GM10266 (cell line): ENCODE data around the gene MRPL58.

Source experiments
- DNase-seq: peaks from one replicate; pipeline ENCODE4 v3.0.0; 2012; ENCODE audit errors: extremely low spot score
- TF ChIP-seq, protein P1 (sequence below): IDR thresholded peaks from 2 replicates; pipeline ENCODE4 v1.5.1; 2012; ENCODE audit warnings: mild to moderate bottlenecking, low read depth; ENCODE audit not compliant: control insufficient read depth, insufficient read depth; ENCODE audit errors: missing control alignments

MRPL58 gene

DNA sequence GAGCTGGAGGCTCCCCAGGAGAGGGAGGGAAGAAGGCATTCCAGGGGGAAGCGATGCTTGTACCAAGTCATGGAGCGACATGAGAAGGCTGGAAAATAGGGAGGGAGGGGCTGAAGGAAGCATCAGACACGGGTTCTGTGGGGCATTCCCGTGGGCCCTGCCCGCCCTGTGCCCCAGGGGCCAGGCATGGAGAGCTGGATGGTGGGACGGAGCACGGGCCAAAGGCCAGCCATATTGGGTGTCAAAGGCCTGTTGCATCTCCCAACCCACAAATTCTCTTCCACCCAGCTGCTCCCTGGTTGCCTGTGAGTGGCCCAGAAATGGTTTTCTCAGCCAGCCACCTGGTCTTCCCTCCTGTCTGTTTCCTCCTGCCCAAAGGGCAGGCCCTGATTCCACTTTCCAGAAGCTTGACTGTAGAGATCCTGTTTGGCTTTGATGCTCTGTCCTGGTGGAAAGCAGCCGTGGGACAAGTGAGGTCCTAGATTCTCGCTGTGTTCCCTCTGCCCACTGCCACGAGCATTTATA is 21.8 kb upstream of the MRPL58 start:
- no peak for DNase-seq
- TF ChIP-seq, protein P1, sequence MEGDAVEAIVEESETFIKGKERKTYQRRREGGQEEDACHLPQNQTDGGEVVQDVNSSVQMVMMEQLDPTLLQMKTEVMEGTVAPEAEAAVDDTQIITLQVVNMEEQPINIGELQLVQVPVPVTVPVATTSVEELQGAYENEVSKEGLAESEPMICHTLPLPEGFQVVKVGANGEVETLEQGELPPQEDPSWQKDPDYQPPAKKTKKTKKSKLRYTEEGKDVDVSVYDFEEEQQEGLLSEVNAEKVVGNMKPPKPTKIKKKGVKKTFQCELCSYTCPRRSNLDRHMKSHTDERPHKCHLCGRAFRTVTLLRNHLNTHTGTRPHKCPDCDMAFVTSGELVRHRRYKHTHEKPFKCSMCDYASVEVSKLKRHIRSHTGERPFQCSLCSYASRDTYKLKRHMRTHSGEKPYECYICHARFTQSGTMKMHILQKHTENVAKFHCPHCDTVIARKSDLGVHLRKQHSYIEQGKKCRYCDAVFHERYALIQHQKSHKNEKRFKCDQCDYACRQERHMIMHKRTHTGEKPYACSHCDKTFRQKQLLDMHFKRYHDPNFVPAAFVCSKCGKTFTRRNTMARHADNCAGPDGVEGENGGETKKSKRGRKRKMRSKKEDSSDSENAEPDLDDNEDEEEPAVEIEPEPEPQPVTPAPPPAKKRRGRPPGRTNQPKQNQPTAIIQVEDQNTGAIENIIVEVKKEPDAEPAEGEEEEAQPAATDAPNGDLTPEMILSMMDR, result no peak

DNA sequence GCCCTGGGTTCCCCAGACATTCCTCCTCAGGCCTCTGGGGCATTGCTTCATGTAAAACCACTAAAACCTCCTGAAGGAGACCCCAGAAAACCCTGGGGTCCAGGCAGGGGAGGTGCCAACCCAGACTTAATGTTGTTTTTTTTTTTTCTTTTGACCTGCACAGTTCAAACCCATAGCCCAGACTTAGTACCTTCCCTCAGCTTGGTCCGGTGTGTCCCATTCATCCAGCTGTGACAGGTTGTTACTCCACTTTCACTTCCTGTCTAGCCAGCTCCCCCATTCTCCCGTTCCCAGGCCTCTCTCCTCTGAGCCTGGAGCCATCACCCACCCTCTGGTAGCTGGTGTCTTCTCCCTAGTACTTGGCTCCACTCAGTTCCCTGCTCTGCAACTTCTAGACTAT is 20.2 kb upstream of the MRPL58 start:
- TF ChIP-seq, protein P1, result no peak
- no peak for DNase-seq

DNA sequence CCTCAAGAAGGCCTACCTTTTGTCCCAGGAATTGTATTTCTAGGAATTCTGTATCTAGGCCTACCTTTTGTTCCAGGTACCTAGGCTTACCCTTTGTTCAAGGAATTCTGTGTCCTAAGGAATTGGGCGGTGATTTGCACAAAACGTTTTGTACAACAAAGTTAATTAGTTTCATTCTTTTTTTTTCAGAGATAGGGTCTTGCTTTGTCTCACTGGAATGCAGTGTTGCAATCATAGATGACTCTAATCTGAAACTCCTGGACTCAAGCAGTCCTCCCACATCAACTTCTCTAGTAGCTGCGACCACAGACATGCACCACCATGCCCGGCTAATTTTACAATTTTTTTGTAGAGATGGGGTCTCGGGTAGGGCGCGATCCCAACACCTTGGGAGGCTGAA is 18.0 kb upstream of the MRPL58 start:
- TF ChIP-seq, protein P1, result no peak
- DNase-seq, result no peak

DNA sequence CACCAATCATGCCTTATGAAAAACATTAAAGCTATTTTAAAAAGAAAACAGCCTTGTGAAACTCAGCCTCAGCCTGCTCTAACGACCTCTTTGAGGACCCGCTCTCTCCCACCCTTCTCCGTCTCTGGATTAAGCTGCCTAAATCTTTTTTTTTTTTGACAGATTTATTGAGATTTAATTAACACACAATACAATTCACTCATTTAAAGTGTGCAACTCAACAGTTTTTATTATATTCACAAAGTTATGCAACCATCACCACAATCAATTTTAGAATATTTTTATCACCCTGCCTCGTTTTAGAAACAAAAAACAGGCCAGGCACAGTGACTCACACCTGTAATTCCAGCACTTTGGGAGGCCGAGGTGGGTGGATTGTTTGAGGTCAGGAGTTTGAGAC is 16.6 kb upstream of the MRPL58 start:
- TF ChIP-seq, protein P1, result no peak
- DNase-seq, result no peak

DNA sequence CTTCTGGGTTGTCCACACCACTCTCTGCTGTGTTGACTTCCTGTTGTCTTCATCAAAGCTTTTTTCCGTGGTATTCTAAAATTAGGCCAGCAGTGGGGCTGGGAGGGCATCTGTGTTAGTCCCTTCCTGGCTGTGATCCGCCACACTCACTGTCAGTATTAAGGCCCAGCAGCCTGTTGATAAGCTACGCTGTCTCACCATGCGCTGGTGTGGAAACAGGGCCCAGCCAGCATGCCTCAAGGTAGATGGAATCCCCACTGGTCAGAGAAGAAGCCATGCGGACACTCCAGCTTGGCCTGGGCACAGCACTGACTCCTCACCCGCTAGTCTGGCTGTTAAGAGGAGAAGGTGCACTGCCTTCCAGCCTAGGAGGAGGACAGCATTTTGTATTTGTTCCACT is 13.7 kb upstream of the MRPL58 start:
- no peak for DNase-seq
- TF ChIP-seq, protein P1, result no peak

DNA sequence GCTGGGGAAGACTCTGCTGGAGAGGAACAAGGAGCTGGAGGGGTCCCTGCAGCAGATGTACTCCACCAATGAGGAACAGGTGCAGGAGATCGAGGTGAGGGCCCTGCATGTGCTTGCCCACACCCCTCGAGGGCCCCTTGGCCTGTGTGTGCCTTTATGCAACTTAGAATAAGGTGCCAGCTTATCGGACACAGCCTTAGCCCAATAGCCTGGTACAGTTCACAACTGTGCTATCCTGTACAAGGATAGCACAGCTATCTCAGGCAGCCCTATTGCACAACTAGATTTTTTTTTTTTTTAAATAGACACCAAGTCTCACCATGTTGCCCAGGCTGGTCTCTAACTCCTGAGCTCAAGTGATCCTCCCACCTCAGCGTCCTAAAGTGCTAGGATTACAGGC is 12.9 kb upstream of the MRPL58 start:
- TF ChIP-seq, protein P1, result no peak
- DNase-seq, result no peak

DNA sequence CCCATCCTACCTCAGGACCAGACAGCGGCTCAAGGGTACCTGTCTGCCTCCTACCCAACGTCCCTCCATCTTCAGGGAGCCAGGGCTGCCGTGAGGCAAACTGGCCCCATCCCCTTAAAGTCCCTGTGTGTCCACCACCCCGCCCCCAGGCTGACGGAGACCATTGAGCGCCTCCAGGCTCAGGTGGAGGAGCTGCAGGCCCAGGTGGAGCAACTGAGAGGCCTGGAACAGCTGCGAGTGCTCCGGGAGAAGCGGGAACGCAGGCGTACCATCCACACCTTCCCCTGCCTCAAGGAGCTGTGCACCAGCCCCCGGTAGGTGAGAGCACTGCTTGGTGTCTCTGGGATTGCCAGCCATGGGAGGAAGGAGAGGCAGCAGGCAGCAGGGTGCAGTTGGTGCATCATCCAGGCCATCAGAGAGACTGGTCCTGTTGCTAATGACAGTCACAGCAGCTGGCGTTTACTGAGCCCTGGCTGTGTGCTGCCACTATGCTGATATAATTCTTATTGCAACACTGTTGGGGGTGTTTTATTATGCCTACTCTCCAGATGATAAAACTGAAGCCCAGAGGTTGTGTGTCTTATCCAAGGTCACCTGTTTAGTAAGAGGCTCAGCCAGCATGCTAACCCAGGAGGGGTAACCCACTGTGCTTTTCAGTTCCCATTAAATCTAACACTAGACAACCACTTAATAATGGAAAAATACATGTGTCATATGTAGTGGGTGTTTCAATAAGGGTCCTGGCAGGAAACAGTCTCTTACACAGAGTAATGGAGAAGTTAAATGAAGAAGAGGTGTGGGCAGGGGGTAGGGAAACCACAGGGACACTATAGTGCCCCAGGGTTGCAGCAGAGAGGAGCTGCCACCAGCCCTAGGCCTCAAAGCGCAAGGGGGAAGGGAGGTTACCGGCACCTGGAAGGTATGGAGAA is 10.3 kb upstream of the MRPL58 start:
- no peak for DNase-seq
- TF ChIP-seq, protein P1, result no peak
